HG02798 (cell line): ENCODE results near the gene MYO7A.

Experiments used
- ATAC-seq: cut with Tn5 transposase; IDR thresholded peaks from one replicate; pipeline ENCODE4 v1.9.1; 2021; ENCODE audit warnings: mild to moderate bottlenecking; ENCODE audit not compliant: unreplicated experiment, poor library complexity

MYO7A gene

GRCh38 chr11:77158041-77158695 lies 30.1 kb downstream of the MYO7A start:
- no peak for ATAC-seq

DNA sequence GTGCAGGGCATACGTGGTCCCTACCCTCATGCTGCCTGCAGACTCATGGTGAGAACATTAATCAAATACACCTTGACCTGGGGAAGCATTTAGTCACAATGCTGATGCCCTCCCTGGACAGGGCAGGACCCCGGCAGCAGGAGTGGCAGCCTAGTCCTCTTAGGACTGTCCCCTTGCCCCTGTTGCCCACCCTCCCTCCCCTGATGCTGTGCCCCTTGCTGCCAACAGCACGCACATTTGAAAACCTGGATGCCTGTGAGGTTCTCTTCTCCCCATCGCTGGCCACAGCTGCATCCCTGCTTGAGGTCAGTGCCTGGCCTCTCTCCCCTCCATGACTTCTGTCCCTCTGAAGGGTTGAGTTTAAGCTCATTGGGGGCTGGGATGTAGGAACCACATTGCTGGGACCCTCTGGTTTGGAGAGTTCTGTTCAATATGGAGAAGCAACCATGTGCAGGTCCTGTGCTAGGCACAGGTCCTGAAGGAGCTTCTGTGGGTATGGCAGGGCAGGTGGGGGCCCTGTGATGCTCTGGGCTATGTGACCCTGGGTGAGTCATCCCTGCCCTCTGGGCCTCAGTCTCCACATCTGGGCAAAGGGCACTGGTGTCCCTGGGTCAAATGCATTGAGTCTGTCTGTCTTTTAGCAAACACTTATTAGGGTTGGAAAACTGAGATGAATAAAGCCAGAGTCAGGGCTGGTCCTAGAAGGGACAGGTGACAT lies 31.3 kb downstream of the MYO7A start:
- no peak for ATAC-seq

GRCh38 chr11:77159937-77160495 lies 32.0 kb downstream of the MYO7A start:
- no peak for ATAC-seq

GRCh38 chr11:77163271-77163670 lies 35.2 kb downstream of the MYO7A start:
- ATAC-seq = no peak

DNA sequence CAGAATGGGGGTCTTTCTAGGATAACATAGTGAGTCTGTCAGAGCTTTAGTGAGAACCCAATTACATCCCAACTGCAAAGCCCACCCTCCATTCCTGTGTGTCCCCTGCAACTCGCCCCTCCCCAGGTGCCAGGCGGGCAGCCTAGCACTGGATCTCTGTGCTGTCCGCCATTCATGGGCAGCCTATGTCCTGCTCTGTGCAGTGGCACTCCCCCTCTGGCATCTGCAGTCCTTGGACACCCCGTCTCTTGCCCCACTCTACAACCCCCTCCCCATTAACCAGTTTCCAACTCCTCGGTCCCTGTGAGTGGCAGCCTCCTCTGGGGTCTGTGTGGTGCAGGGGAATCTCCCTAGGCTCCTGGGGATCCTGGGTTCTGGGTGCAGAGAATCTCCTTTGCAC lies 37.0 kb downstream of the MYO7A start:
- no peak for ATAC-seq

DNA sequence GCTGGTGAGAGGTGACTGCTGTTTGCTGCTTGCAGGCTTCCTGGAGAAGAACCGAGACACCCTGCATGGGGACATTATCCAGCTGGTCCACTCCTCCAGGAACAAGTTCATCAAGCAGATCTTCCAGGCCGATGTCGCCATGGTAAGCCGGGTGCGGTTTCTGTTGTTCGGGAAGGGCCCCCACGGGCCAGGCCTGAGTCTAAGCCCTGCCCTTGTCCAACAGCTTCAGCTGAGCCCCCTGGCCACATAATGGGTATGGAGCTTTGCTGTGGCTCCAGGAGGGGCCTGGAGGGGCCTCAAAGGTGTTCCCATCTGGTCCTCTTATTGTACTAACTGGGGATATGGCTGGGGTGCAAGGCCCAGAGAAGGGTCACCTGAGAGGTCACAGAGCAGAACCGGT lies 38.0 kb downstream of the MYO7A start:
- no peak for ATAC-seq

DNA sequence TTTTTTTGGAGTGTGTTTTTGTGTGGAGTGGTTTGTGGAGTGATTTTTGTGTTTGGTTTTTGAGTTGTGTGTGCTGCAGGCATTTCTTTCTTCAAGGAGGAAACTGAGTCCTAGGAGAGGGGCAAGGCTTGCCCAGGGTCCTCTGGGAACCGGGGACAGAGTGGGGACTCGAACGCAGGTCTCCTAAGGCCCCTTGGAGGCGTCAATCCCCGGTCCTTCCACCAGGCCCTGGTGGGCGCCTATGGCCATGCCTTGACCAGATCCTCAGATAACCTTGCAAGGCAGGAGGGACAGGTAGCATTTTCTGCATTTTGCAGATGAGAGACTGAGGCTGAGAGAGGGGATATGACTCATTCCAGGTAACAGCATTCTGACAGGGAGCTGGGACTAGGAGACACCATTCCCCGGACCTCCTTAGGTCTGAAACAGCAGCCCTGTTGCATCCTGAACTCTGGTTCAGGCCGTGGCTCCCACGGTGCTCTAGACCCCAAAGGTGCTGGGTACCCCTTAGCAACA lies 39.1 kb downstream of the MYO7A start:
- ATAC-seq = no peak

- no peak for ATAC-seq
These were observed 39.7 kb downstream of the MYO7A start for GRCh38 chr11:77167791-77168190.

DNA sequence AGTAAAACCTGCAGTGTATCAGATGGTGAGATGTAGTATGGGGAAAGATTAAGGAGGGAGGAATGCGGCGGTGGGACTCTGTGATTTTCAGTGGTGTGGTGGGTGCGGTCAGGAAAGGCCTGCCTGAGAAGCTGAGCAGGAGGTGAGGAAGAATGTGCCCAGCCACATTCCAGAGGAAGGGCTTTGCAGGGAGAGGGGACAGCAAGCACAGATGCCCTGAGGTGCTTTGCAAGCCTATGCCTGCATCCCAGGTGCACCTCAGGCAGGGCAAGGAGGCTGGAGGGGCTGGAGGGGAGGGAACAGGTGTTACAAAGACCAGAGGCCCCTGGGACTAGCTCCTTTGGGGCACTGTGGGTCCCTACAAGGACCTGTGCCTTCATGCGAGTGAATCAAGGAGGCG lies 42.1 kb downstream of the MYO7A start:
- ATAC-seq = no peak

DNA sequence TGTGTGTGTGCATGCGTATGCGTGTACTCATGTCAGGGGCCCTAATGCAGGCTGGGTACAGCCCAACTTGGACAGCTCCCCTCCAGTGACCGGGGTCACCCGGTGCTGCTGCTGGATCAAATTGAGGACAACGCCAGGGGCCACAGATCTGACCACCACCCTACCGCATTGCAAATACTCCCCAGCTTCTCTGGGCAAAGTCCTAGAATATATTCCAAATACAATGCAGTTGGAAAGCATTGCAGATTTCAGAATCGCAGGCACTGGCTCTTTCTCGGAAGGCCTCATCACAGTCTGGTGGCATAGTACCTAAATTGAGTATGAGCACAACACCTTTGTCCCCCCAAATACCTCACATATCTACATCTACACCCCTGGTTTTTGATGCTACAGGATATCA lies 43.2 kb downstream of the MYO7A start:
- no peak for ATAC-seq

DNA sequence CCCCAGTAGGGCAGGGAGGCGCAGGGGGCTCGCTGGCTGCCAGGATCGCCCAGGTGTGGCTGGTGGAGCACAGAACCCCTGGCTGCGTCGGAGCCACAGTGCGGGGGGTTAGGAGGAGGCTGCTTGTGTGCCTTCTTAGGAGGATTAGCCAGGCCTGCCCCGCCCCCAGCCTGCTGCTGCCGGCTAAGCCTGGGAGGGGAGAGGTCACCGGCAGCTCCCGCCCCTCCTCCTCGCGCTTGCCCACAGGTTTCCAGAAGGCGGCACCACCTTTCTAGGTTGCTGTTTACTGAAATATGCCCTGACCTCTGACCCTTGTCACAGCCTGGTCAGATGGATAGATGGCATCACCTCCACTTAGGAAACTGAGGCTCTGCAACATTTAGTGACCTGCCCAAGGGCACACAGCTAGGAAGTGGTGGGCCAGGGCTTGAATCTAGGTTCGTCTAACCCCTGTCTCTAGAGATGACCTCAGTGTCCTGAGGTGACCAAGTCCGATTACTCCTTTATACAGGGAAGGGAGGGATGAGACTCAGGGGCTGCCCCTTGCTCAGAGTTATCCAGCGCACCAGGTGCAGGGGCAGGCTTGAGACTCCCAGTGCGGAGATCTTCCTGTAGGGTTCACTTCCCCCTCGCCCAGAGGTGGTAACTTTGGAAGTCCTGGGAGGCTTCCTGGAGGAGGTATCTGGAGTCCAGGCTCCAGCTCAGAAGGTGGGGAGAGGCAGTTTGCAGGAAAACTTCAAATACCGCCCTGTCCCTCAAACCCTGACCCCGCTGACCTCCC lies 44.0 kb downstream of the MYO7A start:
- no peak for ATAC-seq

DNA sequence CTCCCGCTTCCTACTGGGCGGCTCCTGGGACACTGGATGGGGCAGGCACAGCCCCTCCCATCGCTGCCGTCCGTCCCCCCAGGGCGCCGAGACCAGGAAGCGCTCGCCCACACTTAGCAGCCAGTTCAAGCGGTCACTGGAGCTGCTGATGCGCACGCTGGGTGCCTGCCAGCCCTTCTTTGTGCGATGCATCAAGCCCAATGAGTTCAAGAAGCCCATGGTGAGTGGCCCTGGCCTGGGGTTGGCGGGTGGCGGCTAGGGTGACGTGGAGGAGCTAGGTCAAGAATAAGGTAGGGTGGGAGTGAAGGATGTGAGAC lies 44.6 kb downstream of the MYO7A start:
- no peak for ATAC-seq

DNA sequence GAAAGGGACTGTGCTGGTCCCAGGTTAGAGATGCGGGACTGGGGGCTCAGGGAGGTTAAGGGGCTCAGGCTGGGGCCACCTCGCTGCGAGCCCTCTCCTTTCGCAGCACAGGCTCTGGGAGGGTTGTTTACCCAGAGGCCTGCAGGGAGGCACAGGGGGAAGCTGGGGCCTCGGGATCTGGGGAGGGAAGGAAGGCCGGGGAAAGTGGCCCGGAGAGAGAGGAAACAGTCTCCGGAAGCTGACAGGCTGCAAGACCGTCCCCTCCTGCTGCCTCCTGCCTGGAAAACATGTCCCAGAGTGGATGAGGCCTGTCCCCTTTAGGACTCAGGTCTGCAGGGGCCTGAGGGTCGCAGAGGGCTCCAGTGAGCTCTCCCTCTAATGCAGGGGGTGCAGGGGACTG lies 45.4 kb downstream of the MYO7A start:
- ATAC-seq = no peak

DNA sequence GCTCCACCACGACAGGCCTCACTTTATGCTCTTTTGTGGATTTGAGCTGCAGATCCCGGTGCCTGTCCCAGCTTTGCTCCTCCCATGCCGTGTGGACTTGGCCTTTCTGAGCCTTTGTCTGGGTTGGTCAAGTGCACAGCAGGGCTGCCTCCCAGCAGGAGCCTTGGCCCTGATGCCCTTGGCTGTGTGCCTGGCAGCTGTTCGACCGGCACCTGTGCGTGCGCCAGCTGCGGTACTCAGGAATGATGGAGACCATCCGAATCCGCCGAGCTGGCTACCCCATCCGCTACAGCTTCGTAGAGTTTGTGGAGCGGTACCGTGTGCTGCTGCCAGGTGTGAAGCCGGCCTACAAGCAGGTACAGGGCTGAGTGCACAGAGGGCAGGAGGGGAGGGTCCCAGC lies 46.5 kb downstream of the MYO7A start:
- ATAC-seq = no peak

- ATAC-seq = no peak
These were observed 47.2 kb downstream of the MYO7A start for GRCh38 chr11:77175021-77175842.

- ATAC-seq = no peak
These were observed 48.0 kb downstream of the MYO7A start for GRCh38 chr11:77175869-77176539.

- no peak for ATAC-seq
These were observed 49.0 kb downstream of the MYO7A start for GRCh38 chr11:77176996-77177395.

DNA sequence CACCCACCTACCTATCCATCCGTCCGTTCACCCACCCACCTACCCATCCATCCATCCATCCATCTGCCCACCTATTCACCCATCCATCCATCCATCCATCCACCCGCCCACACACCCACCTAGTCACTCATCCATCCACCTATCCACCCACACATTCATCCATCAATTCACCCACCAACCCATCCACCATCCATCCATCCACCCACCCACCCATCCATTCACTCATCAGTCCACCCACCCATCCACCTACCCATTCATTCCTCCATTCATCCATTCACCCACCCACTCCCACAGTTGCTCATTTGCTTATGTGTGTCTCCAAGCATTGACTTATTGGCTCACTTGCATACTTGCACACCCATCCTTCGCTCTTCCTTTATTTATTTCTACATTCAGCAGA lies 50.1 kb downstream of the MYO7A start:
- no peak for ATAC-seq

DNA sequence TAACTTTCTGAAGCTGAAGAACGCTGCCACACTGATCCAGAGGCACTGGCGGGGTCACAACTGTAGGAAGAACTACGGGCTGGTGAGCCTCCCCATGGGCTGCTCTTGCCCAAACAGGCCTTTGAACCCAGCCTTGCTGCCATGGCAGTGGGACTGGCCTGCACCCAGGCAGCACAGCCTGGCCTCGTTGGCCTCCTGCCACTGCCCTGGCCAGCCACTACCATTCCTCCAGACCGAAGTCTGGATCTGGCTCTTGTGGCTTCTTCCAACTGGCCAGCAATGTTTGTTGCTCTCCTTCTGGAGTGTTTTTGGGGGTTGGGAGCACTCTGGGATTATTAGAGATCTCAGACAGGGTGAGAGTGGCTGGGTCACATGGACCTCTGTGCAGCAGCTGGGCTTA lies 51.0 kb downstream of the MYO7A start:
- ATAC-seq = no peak

DNA sequence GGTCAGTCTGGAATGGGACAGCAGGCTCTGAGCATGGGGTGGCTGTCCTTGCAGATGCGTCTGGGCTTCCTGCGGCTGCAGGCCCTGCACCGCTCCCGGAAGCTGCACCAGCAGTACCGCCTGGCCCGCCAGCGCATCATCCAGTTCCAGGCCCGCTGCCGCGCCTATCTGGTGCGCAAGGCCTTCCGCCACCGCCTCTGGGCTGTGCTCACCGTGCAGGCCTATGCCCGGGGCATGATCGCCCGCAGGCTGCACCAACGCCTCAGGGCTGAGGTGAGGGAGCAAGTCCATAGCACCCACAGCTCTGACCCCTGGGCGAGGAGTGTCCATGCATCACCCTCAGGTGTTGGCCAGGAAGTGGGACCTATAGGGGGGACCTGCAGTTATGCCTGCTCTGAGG lies 51.6 kb downstream of the MYO7A start:
- no peak for ATAC-seq
